ENCODE data around the gene PCDHB13.
"Not testable (repeated sequence)": the region's sequence is repeated elsewhere in the genome, so short reads cannot be mapped to it uniquely, and the experiment has no call there.

The PCDHB13 gene

GRCh38 chr5:141199359-141200235 lies 14.1 kb upstream of the PCDHB13 start, which contains the start of gene PCDHB11:
Gene PCDHB11, plus strand, starts transcription at chr5:141199627. Its CDS starts 148 bp downstream, at chr5:141199775.
- no peak for DNase-seq (ENCODE audit: low read depth)
- no peak within 1 kb of the TSS for H3K4me3 ChIP-seq (ENCODE audit: low read length)
- TF ChIP-seq CTCF (IDR thresholded peaks at IDR 0.05; ENCODE audit: insufficient read depth, low read depth, low read length, missing control alignments) = no peak

- H3K4me3 ChIP-seq (ENCODE audit: low read length); DNase-seq (ENCODE audit: low read depth): not testable (repeated sequence)
Measured at GRCh38 chr5:141201126-141201525, 12.6 kb upstream of the PCDHB13 start.

- H3K4me3 ChIP-seq (ENCODE audit: low read length); DNase-seq (ENCODE audit: low read depth): not testable (repeated sequence)
Measured at GRCh38 chr5:141201646-141202045, 12.1 kb upstream of the PCDHB13 start.

- H3K4me3 ChIP-seq (ENCODE audit: low read length) = no peak within 1 kb of the TSS
- DNase-seq (ENCODE audit: low read depth) = no peak
Measured at GRCh38 chr5:141208478-141208877, 5.2 kb upstream of the PCDHB13 start, which contains the start of gene PCDHB12. Gene PCDHB12, plus strand, starts transcription at chr5:141208719. Its CDS starts 189 bp downstream, at chr5:141208908.

GRCh38 chr5:141210281-141210680 lies 3.4 kb upstream of the PCDHB13 start:
- not testable (repeated sequence) for DNase-seq (ENCODE audit: low read depth)

More at GRCh38 chr5:141208478-141208877, 5.2 kb upstream of the PCDHB13 start, which contains the start of gene PCDHB12:
- TF ChIP-seq CTCF (IDR thresholded peaks at IDR 0.05; ENCODE audit: insufficient read depth, low read depth, low read length, missing control alignments) = no peak

GRCh38 chr5:141210849-141211248 lies 2.9 kb upstream of the PCDHB13 start:
- H3K4me3 ChIP-seq (ENCODE audit: low read length); DNase-seq (ENCODE audit: low read depth): not testable (repeated sequence)

More at GRCh38 chr5:141210281-141210680, 3.4 kb upstream of the PCDHB13 start:
- H3K4me3 ChIP-seq (ENCODE audit: low read length) = not testable (repeated sequence)

- DNase-seq (ENCODE audit: low read depth); H3K4me3 ChIP-seq (ENCODE audit: low read length): not testable (repeated sequence)
Measured at GRCh38 chr5:141214583-141214982, 864 bp downstream of the PCDHB13 start.

- H3K4me3 ChIP-seq (ENCODE audit: low read length) = not testable (repeated sequence)
Measured at GRCh38 chr5:141215504-141215903, 1.8 kb downstream of the PCDHB13 start.

GRCh38 chr5:141216035-141216434 lies 2.3 kb downstream of the PCDHB13 start:
- H3K4me3 ChIP-seq (ENCODE audit: low read length); DNase-seq (ENCODE audit: low read depth): not testable (repeated sequence)

More at GRCh38 chr5:141215504-141215903, 1.8 kb downstream of the PCDHB13 start:
- not testable (repeated sequence) for DNase-seq (ENCODE audit: low read depth)

GRCh38 chr5:141223112-141223783 lies 9.5 kb downstream of the PCDHB13 start, which contains the start of gene PCDHB14:
Gene PCDHB14, plus strand, starts transcription at chr5:141223343. Its CDS starts 163 bp downstream, at chr5:141223506.
- DNase-seq (ENCODE audit: low read depth) = peak; percentile 25
- peak within 1 kb of the TSS; percentile 17 for H3K4me3 ChIP-seq (ENCODE audit: low read length)
- no peak for TF ChIP-seq CTCF (IDR thresholded peaks at IDR 0.05; ENCODE audit: insufficient read depth, low read depth, low read length, missing control alignments)

GRCh38 chr5:141224844-141225243 lies 11.1 kb downstream of the PCDHB13 start:
- H3K4me3 ChIP-seq (ENCODE audit: low read length); DNase-seq (ENCODE audit: low read depth): not testable (repeated sequence)

- not testable (repeated sequence) for DNase-seq (ENCODE audit: low read depth)
Measured at GRCh38 chr5:141225421-141225820, 11.7 kb downstream of the PCDHB13 start.

More at GRCh38 chr5:141225421-141225820, 11.7 kb downstream of the PCDHB13 start:
- not testable (repeated sequence) for H3K4me3 ChIP-seq (ENCODE audit: low read length)

Data from epithelial cell of esophagus (primary cell).